Retinal pigment epithelial cell (primary cell): Measurements from ENCODE around the gene CPNE7.

Experiments used
- DNase-seq: peaks from one replicate; pipeline ENCODE4 v3.0.0-alpha.2; 2010; ENCODE audit warnings: low read depth
- H3K4me3 ChIP-seq: 2 replicates; pipeline ENCODE4 v1.5.1; 2011; ENCODE audit warnings: mild to moderate bottlenecking, low read length, control low read depth, moderate library complexity
- CTCF ChIP-seq: conservative IDR thresholded peaks from 2 replicates; pipeline ENCODE4 v1.5.1; 2011; ENCODE audit warnings: low read depth, low read length, control low read depth, inconsistent platforms

The CPNE7 gene

DNA sequence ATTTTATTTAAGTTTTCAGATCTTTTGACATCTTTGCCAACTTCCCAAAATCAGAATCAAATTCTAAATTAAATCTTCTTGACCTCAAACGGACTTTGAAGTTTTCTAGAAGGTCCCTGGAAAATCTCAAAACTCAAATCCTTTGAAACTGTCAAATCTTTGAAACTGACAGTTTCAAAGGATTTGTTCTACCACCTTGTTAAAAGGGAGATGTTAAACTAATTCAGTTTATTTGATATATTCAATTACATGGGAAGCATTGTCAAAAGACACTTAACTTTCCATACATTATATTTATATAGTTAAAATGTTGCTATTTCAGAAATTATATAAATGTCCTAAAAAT, 34.5 kb downstream of the CPNE7 start:
- no peak overlapping the region for H3K4me3 ChIP-seq
- DNase-seq = no peak
- TF ChIP-seq CTCF = no peak

GRCh38 chr16:89612415-89613166, 37.0 kb downstream of the CPNE7 start:
- TF ChIP-seq CTCF = no peak
- H3K4me3 ChIP-seq = no peak overlapping the region
- no peak for DNase-seq

- DNase-seq = no peak
Observed at GRCh38 chr16:89613231-89613953, 37.8 kb downstream of the CPNE7 start, which contains the start of gene DPEP1. Gene DPEP1, plus strand, starts transcription at chr16:89613642. Its CDS starts 16,769 bp downstream, at chr16:89630411.

GRCh38 chr16:89613954-89614459, 38.4 kb downstream of the CPNE7 start:
- H3K4me3 ChIP-seq = no peak overlapping the region
- TF ChIP-seq CTCF = no peak
- no peak for DNase-seq

More at GRCh38 chr16:89613231-89613953, 37.8 kb downstream of the CPNE7 start, which contains the start of gene DPEP1:
- no peak for TF ChIP-seq CTCF
- no peak within 1 kb of the TSS for H3K4me3 ChIP-seq

- H3K4me3 ChIP-seq = no peak overlapping the region
- no peak for DNase-seq
- TF ChIP-seq CTCF = no peak
Observed at GRCh38 chr16:89615176-89615575, 39.6 kb downstream of the CPNE7 start.

- peak; percentile 71 for TF ChIP-seq CTCF
- DNase-seq = no peak
- H3K4me3 ChIP-seq = no peak overlapping the region
Observed at GRCh38 chr16:89615596-89616090, 40.1 kb downstream of the CPNE7 start.
